HL-60 (cell line): Measurements from ENCODE around the gene SSRP1.

ENCODE experiments used
- DNase-seq, 2 experiments: peaks; one replicate each; pipeline ENCODE4 v3.0.0-alpha.2; 2010 to 2020; ENCODE audit warnings: low read depth in 1 of 2, low spot score in 1 of 2
- H3K27ac ChIP-seq: fragments of 250-450 bp; sonication (Bioruptor Pico); replicated peaks from 2 replicates; pipeline ENCODE4 v1.5.1; 2020; ENCODE audit warnings: mild to moderate bottlenecking, moderate library complexity
- H3K27me3 ChIP-seq: fragments of 250-450 bp; sonication (Bioruptor Pico); 2 replicates; pipeline ENCODE4 v1.5.1; 2021; ENCODE audit warnings: mild to moderate bottlenecking, moderate library complexity; ENCODE audit not compliant: insufficient read depth, poor library complexity, severe bottlenecking
- H3K4me3 ChIP-seq: replicated peaks from 2 replicates; pipeline ENCODE4 v1.5.1; 2011; ENCODE audit warnings: mild to moderate bottlenecking, control low read depth, low read length; ENCODE audit not compliant: insufficient read depth
- GABPA ChIP-seq: IDR thresholded peaks from 2 replicates; pipeline ENCODE4 v1.6.1; 2012; ENCODE audit warnings: low read depth
- POLR2AphosphoS5 ChIP-seq: IDR thresholded peaks from 2 replicates; pipeline ENCODE4 v1.6.1; 2012; ENCODE audit warnings: low read depth
- SPI1 ChIP-seq: IDR thresholded peaks from 2 replicates; pipeline ENCODE4 v1.6.1; 2012; ENCODE audit warnings: low read depth, mild to moderate bottlenecking, borderline replicate concordance
- TF ChIP-seq, protein P1 (sequence below): IDR thresholded peaks from 2 replicates; pipeline ENCODE4 v1.6.1; 2012; ENCODE audit warnings: low read depth; ENCODE audit not compliant: insufficient replicate concordance
- TF ChIP-seq, protein P2 (sequence below): IDR thresholded peaks from one replicate; pipeline ENCODE4 v1.5.1; 2011; ENCODE audit warnings: low read length, control low read depth, inconsistent platforms; ENCODE audit not compliant: insufficient read depth

The SSRP1 gene

DNA sequence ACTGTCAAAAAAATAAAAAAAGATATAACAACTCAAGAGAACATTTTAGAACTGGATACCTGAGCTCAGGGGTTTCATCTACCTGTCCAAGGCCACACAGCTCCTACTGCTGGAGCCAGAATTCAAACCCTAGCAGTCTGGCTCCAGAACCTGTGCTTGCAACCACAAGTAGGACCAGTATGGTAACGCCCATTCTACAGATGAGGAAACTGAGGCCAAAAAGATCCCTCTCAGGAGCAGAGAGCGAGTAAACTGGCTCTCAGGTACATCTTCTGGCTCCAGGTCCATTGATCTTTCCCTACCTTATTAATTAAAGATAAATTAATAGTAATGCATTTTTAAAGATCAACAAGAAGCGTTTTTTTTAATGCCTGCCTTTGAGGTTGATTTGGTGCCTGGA lies 21.6 kb upstream of the SSRP1 start:
- no peak for DNase-seq
- no peak overlapping the region for H3K27ac ChIP-seq
- H3K4me3 ChIP-seq: no peak overlapping the region
- TF ChIP-seq, protein P1, sequence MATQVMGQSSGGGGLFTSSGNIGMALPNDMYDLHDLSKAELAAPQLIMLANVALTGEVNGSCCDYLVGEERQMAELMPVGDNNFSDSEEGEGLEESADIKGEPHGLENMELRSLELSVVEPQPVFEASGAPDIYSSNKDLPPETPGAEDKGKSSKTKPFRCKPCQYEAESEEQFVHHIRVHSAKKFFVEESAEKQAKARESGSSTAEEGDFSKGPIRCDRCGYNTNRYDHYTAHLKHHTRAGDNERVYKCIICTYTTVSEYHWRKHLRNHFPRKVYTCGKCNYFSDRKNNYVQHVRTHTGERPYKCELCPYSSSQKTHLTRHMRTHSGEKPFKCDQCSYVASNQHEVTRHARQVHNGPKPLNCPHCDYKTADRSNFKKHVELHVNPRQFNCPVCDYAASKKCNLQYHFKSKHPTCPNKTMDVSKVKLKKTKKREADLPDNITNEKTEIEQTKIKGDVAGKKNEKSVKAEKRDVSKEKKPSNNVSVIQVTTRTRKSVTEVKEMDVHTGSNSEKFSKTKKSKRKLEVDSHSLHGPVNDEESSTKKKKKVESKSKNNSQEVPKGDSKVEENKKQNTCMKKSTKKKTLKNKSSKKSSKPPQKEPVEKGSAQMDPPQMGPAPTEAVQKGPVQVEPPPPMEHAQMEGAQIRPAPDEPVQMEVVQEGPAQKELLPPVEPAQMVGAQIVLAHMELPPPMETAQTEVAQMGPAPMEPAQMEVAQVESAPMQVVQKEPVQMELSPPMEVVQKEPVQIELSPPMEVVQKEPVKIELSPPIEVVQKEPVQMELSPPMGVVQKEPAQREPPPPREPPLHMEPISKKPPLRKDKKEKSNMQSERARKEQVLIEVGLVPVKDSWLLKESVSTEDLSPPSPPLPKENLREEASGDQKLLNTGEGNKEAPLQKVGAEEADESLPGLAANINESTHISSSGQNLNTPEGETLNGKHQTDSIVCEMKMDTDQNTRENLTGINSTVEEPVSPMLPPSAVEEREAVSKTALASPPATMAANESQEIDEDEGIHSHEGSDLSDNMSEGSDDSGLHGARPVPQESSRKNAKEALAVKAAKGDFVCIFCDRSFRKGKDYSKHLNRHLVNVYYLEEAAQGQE: no peak
- TF ChIP-seq POLR2AphosphoS5: no peak
- TF ChIP-seq SPI1: no peak
- TF ChIP-seq, protein P2, sequence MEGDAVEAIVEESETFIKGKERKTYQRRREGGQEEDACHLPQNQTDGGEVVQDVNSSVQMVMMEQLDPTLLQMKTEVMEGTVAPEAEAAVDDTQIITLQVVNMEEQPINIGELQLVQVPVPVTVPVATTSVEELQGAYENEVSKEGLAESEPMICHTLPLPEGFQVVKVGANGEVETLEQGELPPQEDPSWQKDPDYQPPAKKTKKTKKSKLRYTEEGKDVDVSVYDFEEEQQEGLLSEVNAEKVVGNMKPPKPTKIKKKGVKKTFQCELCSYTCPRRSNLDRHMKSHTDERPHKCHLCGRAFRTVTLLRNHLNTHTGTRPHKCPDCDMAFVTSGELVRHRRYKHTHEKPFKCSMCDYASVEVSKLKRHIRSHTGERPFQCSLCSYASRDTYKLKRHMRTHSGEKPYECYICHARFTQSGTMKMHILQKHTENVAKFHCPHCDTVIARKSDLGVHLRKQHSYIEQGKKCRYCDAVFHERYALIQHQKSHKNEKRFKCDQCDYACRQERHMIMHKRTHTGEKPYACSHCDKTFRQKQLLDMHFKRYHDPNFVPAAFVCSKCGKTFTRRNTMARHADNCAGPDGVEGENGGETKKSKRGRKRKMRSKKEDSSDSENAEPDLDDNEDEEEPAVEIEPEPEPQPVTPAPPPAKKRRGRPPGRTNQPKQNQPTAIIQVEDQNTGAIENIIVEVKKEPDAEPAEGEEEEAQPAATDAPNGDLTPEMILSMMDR: no peak
- TF ChIP-seq GABPA: no peak
- H3K27me3 ChIP-seq: no peaks in the 10 kb centered on the region

DNA sequence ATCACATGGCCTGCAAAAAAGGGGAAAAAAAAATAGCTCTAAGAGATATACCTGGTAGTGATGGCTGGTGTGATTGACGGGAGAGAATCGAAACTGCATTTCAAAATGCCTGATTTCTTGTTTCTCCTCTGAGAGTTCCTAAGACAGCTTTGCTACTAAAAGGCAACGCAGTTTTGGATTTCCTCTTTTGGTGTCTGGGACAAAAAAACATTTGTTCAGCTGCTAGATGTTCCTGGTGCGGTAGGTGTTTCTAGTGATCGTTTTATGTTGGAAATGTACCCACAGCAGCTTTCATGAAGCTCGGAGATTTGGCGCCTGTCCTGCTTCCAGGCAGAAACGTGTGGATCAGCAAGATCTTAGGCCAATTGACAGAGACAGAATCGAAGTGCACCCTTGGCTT lies 20.6 kb upstream of the SSRP1 start:
- DNase-seq: peak in 1 of 2 experiments; percentile 24
- Histone ChIP-seq H3K27ac (peak overlapping the region; percentile 16), H3K27me3 (no peaks in the 10 kb centered on the region), H3K4me3 (no peak overlapping the region)
- TF ChIP-seq SPI1 (peak; percentile 76), POLR2AphosphoS5 (no peak)

DNA sequence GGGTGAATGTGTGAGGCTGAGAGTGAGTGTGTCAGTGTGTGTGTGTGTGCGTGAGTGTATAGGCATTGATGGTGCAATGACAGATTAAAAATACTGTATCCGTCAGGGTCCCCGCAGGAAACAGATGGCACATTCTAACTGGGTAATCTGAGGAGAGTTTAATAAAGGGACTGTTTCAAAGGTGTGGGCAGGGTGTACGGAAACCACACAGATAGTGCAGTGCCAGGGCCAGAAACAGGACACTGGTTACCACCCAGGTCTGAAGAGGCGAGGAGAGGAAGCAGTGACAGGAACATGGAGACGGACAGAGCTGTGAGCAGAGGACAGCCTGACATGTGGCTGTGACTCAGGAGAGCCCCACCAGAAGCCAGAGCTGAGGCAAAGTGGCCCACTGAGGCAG lies 19.0 kb upstream of the SSRP1 start:
- Histone ChIP-seq H3K4me3 (no peak overlapping the region), H3K27ac (peak overlapping the region; percentile 60), H3K27me3 (no peaks in the 10 kb centered on the region)
- TF ChIP-seq POLR2AphosphoS5 (peak; percentile 82), SPI1 (peak; percentile 40; the same call in 1 of the 2 replicates), GABPA (no peak)
- TF ChIP-seq, protein P1: no peak
- TF ChIP-seq, protein P2: no peak
- peak; percentile 66 to 71 for DNase-seq

DNA sequence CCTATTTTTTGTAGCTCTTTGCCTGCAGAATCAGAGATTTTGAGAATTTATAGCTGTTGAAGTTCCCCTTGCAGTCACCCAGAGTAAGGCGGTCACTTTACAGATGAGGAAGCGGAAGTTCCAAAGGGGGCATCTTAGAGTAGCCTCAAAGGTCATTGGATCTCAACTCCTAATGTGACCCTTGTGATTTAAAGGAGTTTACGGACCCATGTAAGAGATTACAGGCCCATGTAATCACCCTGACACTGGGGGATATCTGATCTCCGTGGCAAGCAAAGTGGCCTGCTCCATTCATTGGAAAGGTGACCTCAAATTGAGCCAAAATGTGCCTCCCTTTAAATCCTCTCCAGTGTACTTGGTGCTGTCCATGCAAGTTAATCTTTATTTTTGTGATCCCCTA lies 18.2 kb upstream of the SSRP1 start:
- no peak for DNase-seq
- H3K27ac ChIP-seq: peak overlapping the region; percentile 60
- no peaks in the 10 kb centered on the region for H3K27me3 ChIP-seq
- TF ChIP-seq POLR2AphosphoS5 (no peak), SPI1 (peak; percentile 28; the same call in 1 of the 2 replicates)
- TF ChIP-seq, protein P1: no peak
- TF ChIP-seq, protein P2: no peak
- H3K4me3 ChIP-seq: no peak overlapping the region
